ENCODE measurements around the gene HERC2.
"Not testable (repeated sequence)": the region's sequence is repeated elsewhere in the genome, so short reads cannot be mapped to it uniquely, and the experiment has no call there.

Gene HERC2

GRCh38 chr15:28231336-28231735, 90.6 kb downstream of the HERC2 start:
- H3K4me3 ChIP-seq (ENCODE audit: low read depth in 1 of 2, low read length in 1 of 2); H3K9me3 ChIP-seq; H3K4me1 ChIP-seq (ENCODE audit: control insufficient read depth in 1 of 2, insufficient read depth in 1 of 2, low read depth in 1 of 2, low read length in 1 of 2); H3K27me3 ChIP-seq; H3K27ac ChIP-seq: not testable (repeated sequence)
- H3K36me3 ChIP-seq, result peaks cover 18% of the 10 kb centered on the region

- peaks cover 11% of the 10 kb centered on the region for H3K36me3 ChIP-seq
- H3K9me3 ChIP-seq; H3K4me3 ChIP-seq (ENCODE audit: low read depth in 1 of 2, low read length in 1 of 2); H3K27ac ChIP-seq; H3K27me3 ChIP-seq; H3K4me1 ChIP-seq (ENCODE audit: control insufficient read depth in 1 of 2, insufficient read depth in 1 of 2, low read depth in 1 of 2, low read length in 1 of 2): not testable (repeated sequence)
Observed at GRCh38 chr15:28228990-28229640, 92.9 kb downstream of the HERC2 start.

GRCh38 chr15:28228096-28228495, 93.9 kb downstream of the HERC2 start:
- Histone ChIP-seq H3K27me3 (no peaks in the 10 kb centered on the region), H3K4me1 (ENCODE audit: control insufficient read depth in 1 of 2, insufficient read depth in 1 of 2, low read depth in 1 of 2, low read length in 1 of 2) (no peaks in the 10 kb centered on the region), H3K36me3 (peaks cover 11% of the 10 kb centered on the region), H3K4me3 (ENCODE audit: low read depth in 1 of 2, low read length in 1 of 2) (no peak overlapping the region), H3K9me3 (no peaks in the 10 kb centered on the region), H3K27ac (no peak overlapping the region)
- TF ChIP-seq CTCF (IDR thresholded peaks at IDR 0.05), result no peak

GRCh38 chr15:28227303-28227702, 94.7 kb downstream of the HERC2 start:
- H3K36me3 ChIP-seq, result peaks cover 11% of the 10 kb centered on the region
- not testable (repeated sequence) for H3K4me3 ChIP-seq (ENCODE audit: low read depth in 1 of 2, low read length in 1 of 2)

GRCh38 chr15:28222612-28223011, 99.4 kb downstream of the HERC2 start:
- peaks cover 18% of the 10 kb centered on the region for H3K36me3 ChIP-seq
- not testable (repeated sequence) for H3K27me3 ChIP-seq; H3K4me3 ChIP-seq (ENCODE audit: low read depth in 1 of 2, low read length in 1 of 2); H3K9me3 ChIP-seq; H3K4me1 ChIP-seq (ENCODE audit: control insufficient read depth in 1 of 2, insufficient read depth in 1 of 2, low read depth in 1 of 2, low read length in 1 of 2); H3K27ac ChIP-seq

More at GRCh38 chr15:28227303-28227702, 94.7 kb downstream of the HERC2 start:
- not testable (repeated sequence) for H3K4me1 ChIP-seq (ENCODE audit: control insufficient read depth in 1 of 2, insufficient read depth in 1 of 2, low read depth in 1 of 2, low read length in 1 of 2); H3K9me3 ChIP-seq; H3K27me3 ChIP-seq; H3K27ac ChIP-seq

- H3K27me3 ChIP-seq; H3K9me3 ChIP-seq; H3K4me1 ChIP-seq (ENCODE audit: control insufficient read depth in 1 of 2, insufficient read depth in 1 of 2, low read depth in 1 of 2, low read length in 1 of 2); H3K27ac ChIP-seq; H3K4me3 ChIP-seq (ENCODE audit: low read depth in 1 of 2, low read length in 1 of 2): not testable (repeated sequence)
- peaks cover 18% of the 10 kb centered on the region for H3K36me3 ChIP-seq
Observed at GRCh38 chr15:28221696-28222095, 100.3 kb downstream of the HERC2 start.

- no peak for TF ChIP-seq CTCF (IDR thresholded peaks at IDR 0.05)
- peaks cover 23% of the 10 kb centered on the region for H3K36me3 ChIP-seq
- H3K4me1 ChIP-seq (ENCODE audit: control insufficient read depth in 1 of 2, insufficient read depth in 1 of 2, low read depth in 1 of 2, low read length in 1 of 2), result no peaks in the 10 kb centered on the region
- H3K27me3 ChIP-seq, result no peaks in the 10 kb centered on the region
- H3K4me3 ChIP-seq (ENCODE audit: low read depth in 1 of 2, low read length in 1 of 2), result no peak overlapping the region
- no peak overlapping the region for H3K27ac ChIP-seq
- H3K9me3 ChIP-seq, result no peaks in the 10 kb centered on the region
Observed at GRCh38 chr15:28219116-28219515, 102.9 kb downstream of the HERC2 start.

- not testable (repeated sequence) for H3K27me3 ChIP-seq; H3K4me3 ChIP-seq (ENCODE audit: low read depth in 1 of 2, low read length in 1 of 2); H3K9me3 ChIP-seq; H3K4me1 ChIP-seq (ENCODE audit: control insufficient read depth in 1 of 2, insufficient read depth in 1 of 2, low read depth in 1 of 2, low read length in 1 of 2); H3K27ac ChIP-seq
- H3K36me3 ChIP-seq, result peaks cover 30% of the 10 kb centered on the region
Observed at GRCh38 chr15:28216946-28217546, 104.9 kb downstream of the HERC2 start.

- H3K4me3 ChIP-seq (ENCODE audit: low read depth in 1 of 2, low read length in 1 of 2), result not testable (repeated sequence)
- peaks cover 30% of the 10 kb centered on the region for H3K36me3 ChIP-seq
Observed at GRCh38 chr15:28215521-28215920, 106.5 kb downstream of the HERC2 start.

GRCh38 chr15:28214006-28214790, 107.8 kb downstream of the HERC2 start:
- H3K36me3 ChIP-seq, result peaks cover 21% of the 10 kb centered on the region
- H3K4me1 ChIP-seq (ENCODE audit: control insufficient read depth in 1 of 2, insufficient read depth in 1 of 2, low read depth in 1 of 2, low read length in 1 of 2); H3K27ac ChIP-seq; H3K4me3 ChIP-seq (ENCODE audit: low read depth in 1 of 2, low read length in 1 of 2); H3K9me3 ChIP-seq; H3K27me3 ChIP-seq: not testable (repeated sequence)

More at GRCh38 chr15:28215521-28215920, 106.5 kb downstream of the HERC2 start:
- not testable (repeated sequence) for H3K4me1 ChIP-seq (ENCODE audit: control insufficient read depth in 1 of 2, insufficient read depth in 1 of 2, low read depth in 1 of 2, low read length in 1 of 2); H3K27ac ChIP-seq; H3K9me3 ChIP-seq; H3K27me3 ChIP-seq

- H3K27me3 ChIP-seq; H3K27ac ChIP-seq; H3K4me3 ChIP-seq (ENCODE audit: low read depth in 1 of 2, low read length in 1 of 2); H3K9me3 ChIP-seq; H3K4me1 ChIP-seq (ENCODE audit: control insufficient read depth in 1 of 2, insufficient read depth in 1 of 2, low read depth in 1 of 2, low read length in 1 of 2): not testable (repeated sequence)
- H3K36me3 ChIP-seq, result peaks cover 18% of the 10 kb centered on the region
Observed at GRCh38 chr15:28213393-28213792, 108.6 kb downstream of the HERC2 start.

Data from neutrophil (primary cell).